ENCODE data around the gene KCTD18.
A peak's percentile ranks its signal among the peaks of the same experiment; 100 is the strongest.

Gene KCTD18

DNA sequence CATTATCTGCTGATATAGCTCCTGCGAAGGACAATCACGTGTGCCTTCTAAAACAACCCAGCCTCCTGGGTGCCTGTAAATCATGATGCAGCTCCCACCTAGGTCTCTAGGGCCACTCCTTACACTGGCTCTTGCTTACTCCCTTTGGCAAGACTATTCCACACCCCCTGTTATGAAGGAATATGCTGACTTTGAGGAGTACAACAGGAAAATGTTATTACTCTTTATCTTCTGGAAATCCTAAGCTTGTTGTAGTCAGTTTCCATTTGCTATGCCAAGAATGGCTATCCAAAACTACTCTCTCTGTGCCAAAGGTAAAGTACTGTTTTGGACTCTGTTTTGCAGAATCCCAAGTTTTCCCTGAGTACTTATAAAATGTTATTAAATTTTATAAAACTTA is 23.9 kb upstream of the KCTD18 start:
- H3K36me3 ChIP-seq (ENCODE audit: low read depth) = peaks cover 51% of the 10 kb centered on the region
- no peaks in the 10 kb centered on the region for H3K4me1 ChIP-seq (ENCODE audit: insufficient read depth, poor library complexity, severe bottlenecking)
- no peaks in the 10 kb centered on the region for H3K27me3 ChIP-seq (ENCODE audit: insufficient read depth, poor library complexity, severe bottlenecking)
- ATAC-seq (ENCODE audit: low read depth) (no peak), DNase-seq (ENCODE audit: low spot score) (no peak)
- TF ChIP-seq, protein P1, sequence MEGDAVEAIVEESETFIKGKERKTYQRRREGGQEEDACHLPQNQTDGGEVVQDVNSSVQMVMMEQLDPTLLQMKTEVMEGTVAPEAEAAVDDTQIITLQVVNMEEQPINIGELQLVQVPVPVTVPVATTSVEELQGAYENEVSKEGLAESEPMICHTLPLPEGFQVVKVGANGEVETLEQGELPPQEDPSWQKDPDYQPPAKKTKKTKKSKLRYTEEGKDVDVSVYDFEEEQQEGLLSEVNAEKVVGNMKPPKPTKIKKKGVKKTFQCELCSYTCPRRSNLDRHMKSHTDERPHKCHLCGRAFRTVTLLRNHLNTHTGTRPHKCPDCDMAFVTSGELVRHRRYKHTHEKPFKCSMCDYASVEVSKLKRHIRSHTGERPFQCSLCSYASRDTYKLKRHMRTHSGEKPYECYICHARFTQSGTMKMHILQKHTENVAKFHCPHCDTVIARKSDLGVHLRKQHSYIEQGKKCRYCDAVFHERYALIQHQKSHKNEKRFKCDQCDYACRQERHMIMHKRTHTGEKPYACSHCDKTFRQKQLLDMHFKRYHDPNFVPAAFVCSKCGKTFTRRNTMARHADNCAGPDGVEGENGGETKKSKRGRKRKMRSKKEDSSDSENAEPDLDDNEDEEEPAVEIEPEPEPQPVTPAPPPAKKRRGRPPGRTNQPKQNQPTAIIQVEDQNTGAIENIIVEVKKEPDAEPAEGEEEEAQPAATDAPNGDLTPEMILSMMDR (IDR thresholded peaks at IDR 0.05; ENCODE audit: poor library complexity, severe bottlenecking) = no peak
- H3K9me3 ChIP-seq (ENCODE audit: severe bottlenecking) = no peaks in the 10 kb centered on the region
- H3K4me3 ChIP-seq (ENCODE audit: severe bottlenecking) = no peak overlapping the region
- no peak overlapping the region for H3K27ac ChIP-seq (ENCODE audit: poor library complexity, severe bottlenecking)

DNA sequence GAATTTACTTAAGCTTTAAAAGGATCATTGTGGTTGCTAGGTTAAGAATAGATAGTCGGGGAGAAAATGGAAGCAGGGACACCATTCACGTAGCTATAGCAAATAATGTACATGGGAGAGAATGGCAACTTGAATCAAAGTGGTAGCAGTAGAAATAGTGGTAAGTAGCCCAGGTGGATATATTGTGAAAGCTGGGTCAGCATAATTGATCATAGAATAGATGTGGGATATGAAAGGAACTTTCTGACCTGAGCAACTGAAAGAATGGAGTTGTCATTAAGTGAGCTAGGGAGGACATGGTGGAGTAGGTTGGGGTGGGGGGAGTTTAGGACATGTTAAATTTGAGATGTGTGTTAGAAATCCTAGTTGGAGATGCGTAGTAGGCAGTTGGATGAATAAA is 18.4 kb upstream of the KCTD18 start:
- peaks cover 24% of the 10 kb centered on the region for H3K4me1 ChIP-seq (ENCODE audit: insufficient read depth, poor library complexity, severe bottlenecking)
- TF ChIP-seq, protein P1 (IDR thresholded peaks at IDR 0.05; ENCODE audit: poor library complexity, severe bottlenecking) = no peak
- ATAC-seq (ENCODE audit: low read depth) = no peak
- H3K9me3 ChIP-seq (ENCODE audit: severe bottlenecking) = no peaks in the 10 kb centered on the region
- H3K27me3 ChIP-seq (ENCODE audit: insufficient read depth, poor library complexity, severe bottlenecking) = no peaks in the 10 kb centered on the region
- peaks cover 6% of the 10 kb centered on the region for H3K36me3 ChIP-seq (ENCODE audit: low read depth)
- no peak overlapping the region for H3K4me3 ChIP-seq (ENCODE audit: severe bottlenecking)
- DNase-seq (ENCODE audit: low spot score) = no peak
- no peak overlapping the region for H3K27ac ChIP-seq (ENCODE audit: poor library complexity, severe bottlenecking)

DNA sequence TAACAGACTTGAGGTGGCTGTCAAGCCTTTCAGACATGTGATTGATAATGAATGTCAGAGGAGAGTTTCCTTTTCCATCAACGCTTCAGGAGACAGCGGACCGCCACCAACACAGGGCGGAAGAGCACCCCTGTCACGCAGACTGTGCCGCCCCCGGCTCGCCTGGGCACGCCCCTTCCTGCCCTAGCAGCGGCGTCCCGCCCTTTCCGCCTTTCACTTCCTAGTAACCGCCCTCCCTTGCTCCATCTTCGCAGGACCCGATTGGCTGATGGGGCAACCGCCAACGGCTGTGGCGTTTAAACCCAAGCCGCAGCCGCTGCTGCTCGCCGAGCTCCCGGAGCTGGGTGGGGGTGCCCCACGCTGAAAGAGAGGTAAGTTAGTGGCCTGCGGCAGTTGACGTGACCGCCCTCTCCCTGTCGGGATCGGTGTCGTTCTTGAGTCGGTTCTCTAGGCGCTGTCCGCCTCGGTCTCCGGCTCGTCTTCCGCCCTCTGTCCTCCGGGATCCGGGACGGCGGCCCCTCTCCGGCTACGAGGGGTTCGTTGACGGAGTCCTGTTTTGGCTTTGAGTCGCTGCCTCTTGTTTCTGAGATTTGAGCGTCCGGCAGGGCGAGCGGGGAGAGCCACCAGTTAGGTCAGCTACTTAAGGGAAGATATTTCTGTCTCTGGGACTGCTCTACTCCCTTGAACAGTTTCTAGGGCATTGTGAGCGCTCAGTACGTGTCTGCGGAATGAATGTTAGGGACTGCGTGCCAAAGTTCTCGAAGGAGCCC is 16.2 kb upstream of the KCTD18 start, which contains the start of gene SGO2:
TSS of gene SGO2 (plus strand) at position 326 of the 770 bp plus-strand sequence. CDS start 6,769 bp downstream, outside the sequence.
- ATAC-seq (ENCODE audit: low read depth) (peak; percentile 98), DNase-seq (ENCODE audit: low spot score) (peak; percentile 95)
- Histone ChIP-seq H3K36me3 (ENCODE audit: low read depth) (no peaks in the 10 kb centered on the region), H3K4me3 (ENCODE audit: severe bottlenecking) (peak within 1 kb of the TSS; percentile 96), H3K4me1 (ENCODE audit: insufficient read depth, poor library complexity, severe bottlenecking) (peaks cover 27% of the 10 kb centered on the region), H3K27me3 (ENCODE audit: insufficient read depth, poor library complexity, severe bottlenecking) (no peaks in the 10 kb centered on the region), H3K27ac (ENCODE audit: poor library complexity, severe bottlenecking) (peak within 1 kb of the TSS; percentile 55), H3K9me3 (ENCODE audit: severe bottlenecking) (no peaks in the 10 kb centered on the region)
- TF ChIP-seq, protein P1 (IDR thresholded peaks at IDR 0.05; ENCODE audit: poor library complexity, severe bottlenecking) = no peak

DNA sequence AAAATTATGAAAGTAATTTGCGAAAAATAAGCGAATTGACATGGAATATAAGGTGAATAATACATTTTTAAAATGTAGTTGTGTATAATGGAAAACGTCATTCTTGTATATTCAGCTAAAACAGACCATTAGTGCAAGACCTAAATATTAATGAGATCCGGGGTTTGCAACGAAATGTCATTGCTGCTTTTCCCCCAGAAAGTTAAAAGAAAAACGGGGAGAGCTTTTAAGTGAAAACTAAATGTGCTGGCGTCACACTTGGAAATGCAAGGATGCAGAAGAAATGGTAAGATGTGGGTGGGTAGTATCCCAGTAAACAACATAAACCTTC is 15.6 kb upstream of the KCTD18 start:
- no peaks in the 10 kb centered on the region for H3K36me3 ChIP-seq (ENCODE audit: low read depth)
- ATAC-seq (ENCODE audit: low read depth) (no peak), DNase-seq (ENCODE audit: low spot score) (no peak)
- H3K27ac ChIP-seq (ENCODE audit: poor library complexity, severe bottlenecking) = peak overlapping the region; percentile 55
- H3K4me1 ChIP-seq (ENCODE audit: insufficient read depth, poor library complexity, severe bottlenecking) = peaks cover 27% of the 10 kb centered on the region
- H3K4me3 ChIP-seq (ENCODE audit: severe bottlenecking) = peak overlapping the region; percentile 96
- H3K27me3 ChIP-seq (ENCODE audit: insufficient read depth, poor library complexity, severe bottlenecking) = no peaks in the 10 kb centered on the region
- H3K9me3 ChIP-seq (ENCODE audit: severe bottlenecking) = no peaks in the 10 kb centered on the region
- TF ChIP-seq, protein P1 (IDR thresholded peaks at IDR 0.05; ENCODE audit: poor library complexity, severe bottlenecking) = no peak

DNA sequence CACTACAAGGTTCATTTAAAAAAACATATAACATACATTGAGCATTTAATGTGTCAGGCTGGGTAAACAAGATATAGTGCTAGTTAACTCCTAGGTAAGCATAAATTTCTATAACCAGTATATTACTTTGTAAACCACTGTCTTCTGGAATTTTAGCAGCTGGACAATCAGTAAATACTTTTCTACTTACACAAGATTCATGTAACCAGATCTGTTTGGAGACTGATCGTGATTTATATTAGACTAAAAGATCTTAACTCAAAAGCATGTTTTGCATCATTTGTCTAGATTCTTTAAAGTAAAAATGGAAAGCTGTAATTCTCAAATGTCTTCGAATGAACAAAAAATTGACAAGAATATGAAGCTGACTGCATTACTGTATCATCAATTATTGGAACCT is 15.2 kb upstream of the KCTD18 start:
- DNase-seq (ENCODE audit: low spot score) (no peak), ATAC-seq (ENCODE audit: low read depth) (no peak)
- Histone ChIP-seq H3K36me3 (ENCODE audit: low read depth) (no peaks in the 10 kb centered on the region), H3K9me3 (ENCODE audit: severe bottlenecking) (no peaks in the 10 kb centered on the region), H3K27me3 (ENCODE audit: insufficient read depth, poor library complexity, severe bottlenecking) (no peaks in the 10 kb centered on the region), H3K27ac (ENCODE audit: poor library complexity, severe bottlenecking) (peak overlapping the region; percentile 55), H3K4me1 (ENCODE audit: insufficient read depth, poor library complexity, severe bottlenecking) (peaks cover 27% of the 10 kb centered on the region), H3K4me3 (ENCODE audit: severe bottlenecking) (peak overlapping the region; percentile 96)
- TF ChIP-seq, protein P1 (IDR thresholded peaks at IDR 0.05; ENCODE audit: poor library complexity, severe bottlenecking) = no peak

Measured in RWPE2 (cell line).